Urinary bladder (tissue), 4 donors: ENCODE measurements around the gene FGD1. TPM values are rescaled to one million over a fixed set of nuclear protein-coding genes. Genes with fewer than 3 reads are reported as not detected.

Experiments
- DNase-seq: peaks from one replicate; pipeline ENCODE4 v3.0.0-alpha.2; 2015; ENCODE audit errors: extremely low spot score
- H3K27ac ChIP-seq: one replicate; pipeline ENCODE4 v1.5.1; 2013; ENCODE audit warnings: low read depth, mild to moderate bottlenecking, moderate library complexity
- H3K36me3 ChIP-seq: one replicate; pipeline ENCODE4 v1.6.1; 2013; ENCODE audit warnings: mild to moderate bottlenecking, moderate library complexity; ENCODE audit not compliant: insufficient read depth
- H3K4me1 ChIP-seq: one replicate; pipeline ENCODE4 v1.6.1; 2013; ENCODE audit warnings: mild to moderate bottlenecking, moderate library complexity; ENCODE audit not compliant: insufficient read depth
- H3K4me3 ChIP-seq: one replicate; pipeline ENCODE4 v1.5.1; 2013; ENCODE audit warnings: low read depth, low read length
- WGBS: extraction: QIAGEN DNeasy Blood & Tissue Kit; methylation state at CpG from one replicate; pipeline ENCODE4 v1.1.7; 2013; 5-methylcytosine and 5-hydroxymethylcytosine counted together
- polyA plus RNA-seq: library from polyadenylated mRNA; stranded (reverse); fragments of 200-250 nt; gene quantifications from one replicate; pipeline ENCODE4 v1.2.3, GENCODE V29; 2013
- total RNA-seq: library from RNA; depleted of rRNA; stranded (reverse); fragments of >200 nt; gene quantifications from one replicate; pipeline ENCODE4 v1.2.3, GENCODE V29; 2014
- donor health status: healthy with polysubstance abuse.
- donor health status: healthy.

Gene FGD1
- total and polyA plus RNA-seq, 2 donors = 5.7 to 6.4 TPM

GRCh38 chrX:54407266-54407665 is 88.8 kb downstream of the FGD1 start:
- no peak for DNase-seq
- Histone ChIP-seq H3K4me3 (no peak overlapping the region), H3K4me1 (no peaks in the 10 kb centered on the region), H3K27ac (no peak overlapping the region), H3K36me3 (no peaks in the 10 kb centered on the region)
- WGBS = 59% methylated on average over 2 of the region's 2 CpGs

- DNase-seq = no peak
- no peaks in the 10 kb centered on the region for H3K36me3 ChIP-seq
- H3K27ac ChIP-seq = no peak overlapping the region
- H3K4me3 ChIP-seq = no peak overlapping the region
- WGBS = 93% methylated on average over 1 of the region's 1 CpG
- no peaks in the 10 kb centered on the region for H3K4me1 ChIP-seq
These were observed 98.9 kb downstream of the FGD1 start for GRCh38 chrX:54397113-54397512.

Other genes starting within 250 kb of the FGD1 start
- 8.7 TPM for gene WNK3, start 138.2 kb downstream of the FGD1 start, total RNA-seq
- gene WNK3, start 138.2 kb downstream of the FGD1 start, polyA plus RNA-seq = 0.49 TPM
- gene TSR2, start 55.8 kb downstream of the FGD1 start, total RNA-seq = 11.7 TPM
- 48.2 TPM for gene TSR2, start 55.8 kb downstream of the FGD1 start, polyA plus RNA-seq
- 21.9 TPM for gene GNL3L, start 34.0 kb upstream of the FGD1 start, total RNA-seq
- gene GNL3L, start 34.0 kb upstream of the FGD1 start, polyA plus RNA-seq = 5.9 TPM